D721Med (cell line): ENCODE data around the gene TMEM229A.
"Not testable (repeated sequence)": the region's sequence is repeated elsewhere in the genome, so short reads cannot be mapped to it uniquely, and the experiment has no call there.

Experiments used
- DNase-seq: peaks from one replicate; pipeline ENCODE4 v3.0.0; 2011; ENCODE audit warnings: low spot score; ENCODE audit not compliant: insufficient read length
- FAIRE-seq: peaks from 2 replicates; lab custom pipeline; 2011; peaks lifted over from hg19 to GRCh38; lab: Jason Lieb, UNC
- TF ChIP-seq, protein P1 (sequence below): IDR thresholded peaks from 2 replicates; pipeline ENCODE4 v1.5.1; 2012; ENCODE audit warnings: mild to moderate bottlenecking, control low read depth; ENCODE audit not compliant: insufficient read depth; ENCODE audit errors: missing control alignments

Gene TMEM229A

DNA sequence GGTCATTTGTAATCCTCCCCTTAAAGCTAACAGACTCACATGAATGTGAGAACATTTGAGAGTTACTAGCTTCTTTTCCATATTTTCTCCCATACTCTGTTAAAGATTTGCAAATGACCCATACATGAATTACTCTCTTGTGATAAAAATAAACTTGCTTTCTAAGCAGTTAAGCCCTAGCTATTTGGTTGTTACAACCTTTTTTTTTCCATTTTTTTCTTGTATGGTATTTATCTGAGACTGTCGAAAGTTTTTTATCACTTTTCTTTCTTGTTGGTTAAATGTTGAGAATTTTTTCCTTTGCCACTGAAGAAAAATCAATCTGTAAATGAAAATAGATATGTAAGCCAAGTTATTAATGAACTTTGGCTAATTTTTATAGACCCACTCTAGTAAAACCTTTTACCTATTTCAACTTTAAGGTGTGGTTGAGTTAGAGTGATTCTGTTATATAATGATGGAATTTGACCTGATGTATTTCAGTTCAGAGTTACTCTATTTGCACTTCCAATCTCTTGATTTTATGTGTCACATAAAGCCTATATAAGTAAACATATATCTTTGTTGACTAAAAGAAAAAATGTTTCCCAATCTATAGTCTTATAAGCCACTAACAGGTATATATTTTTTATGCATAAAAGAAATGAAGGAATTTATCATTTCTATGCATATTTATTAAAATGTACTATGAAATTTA lies 19.0 kb upstream of the TMEM229A start:
- DNase-seq: no peak
- TF ChIP-seq, protein P1, sequence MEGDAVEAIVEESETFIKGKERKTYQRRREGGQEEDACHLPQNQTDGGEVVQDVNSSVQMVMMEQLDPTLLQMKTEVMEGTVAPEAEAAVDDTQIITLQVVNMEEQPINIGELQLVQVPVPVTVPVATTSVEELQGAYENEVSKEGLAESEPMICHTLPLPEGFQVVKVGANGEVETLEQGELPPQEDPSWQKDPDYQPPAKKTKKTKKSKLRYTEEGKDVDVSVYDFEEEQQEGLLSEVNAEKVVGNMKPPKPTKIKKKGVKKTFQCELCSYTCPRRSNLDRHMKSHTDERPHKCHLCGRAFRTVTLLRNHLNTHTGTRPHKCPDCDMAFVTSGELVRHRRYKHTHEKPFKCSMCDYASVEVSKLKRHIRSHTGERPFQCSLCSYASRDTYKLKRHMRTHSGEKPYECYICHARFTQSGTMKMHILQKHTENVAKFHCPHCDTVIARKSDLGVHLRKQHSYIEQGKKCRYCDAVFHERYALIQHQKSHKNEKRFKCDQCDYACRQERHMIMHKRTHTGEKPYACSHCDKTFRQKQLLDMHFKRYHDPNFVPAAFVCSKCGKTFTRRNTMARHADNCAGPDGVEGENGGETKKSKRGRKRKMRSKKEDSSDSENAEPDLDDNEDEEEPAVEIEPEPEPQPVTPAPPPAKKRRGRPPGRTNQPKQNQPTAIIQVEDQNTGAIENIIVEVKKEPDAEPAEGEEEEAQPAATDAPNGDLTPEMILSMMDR: no peak
- no peak for FAIRE-seq

DNA sequence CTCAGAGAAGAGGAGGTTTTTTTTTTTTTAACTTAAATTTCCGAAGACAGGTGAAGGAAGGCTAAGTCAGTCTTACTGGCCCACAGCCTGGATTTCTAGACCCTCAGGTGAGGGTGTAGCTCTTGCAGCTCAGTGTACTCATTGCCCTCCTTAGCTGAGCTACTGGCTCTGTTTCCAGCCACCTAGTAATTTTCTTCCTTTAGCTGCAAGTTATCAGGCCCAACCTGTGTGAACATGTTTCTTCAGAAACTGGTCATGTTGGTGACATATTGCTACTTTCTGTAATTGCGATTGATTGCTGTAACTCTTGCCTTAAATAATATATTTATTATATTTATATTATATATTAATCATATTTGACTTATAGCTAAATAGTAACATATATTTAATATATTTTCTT lies 10.0 kb upstream of the TMEM229A start:
- DNase-seq (no peak), FAIRE-seq (no peak)
- TF ChIP-seq, protein P1: no peak

DNA sequence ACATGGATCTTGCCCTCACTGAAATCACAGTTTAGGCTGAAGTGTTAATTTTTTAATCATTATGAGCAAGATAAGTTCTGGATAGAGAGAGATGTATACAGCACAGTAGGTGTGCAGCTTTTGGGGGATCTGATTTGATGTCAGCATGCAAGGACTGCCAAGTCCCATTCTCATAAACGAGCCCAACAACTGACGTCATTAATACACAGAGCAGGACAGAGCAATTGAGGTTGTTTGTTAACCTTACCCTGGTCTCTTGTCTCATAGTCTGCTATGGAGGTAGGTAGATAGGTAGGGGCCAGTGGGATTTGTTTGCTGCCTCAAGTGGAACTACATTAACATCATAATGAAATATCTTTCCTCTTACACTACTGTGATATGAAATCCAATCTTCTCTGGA lies 8.6 kb upstream of the TMEM229A start:
- TF ChIP-seq, protein P1: no peak
- DNase-seq (no peak), FAIRE-seq (no peak)

DNA sequence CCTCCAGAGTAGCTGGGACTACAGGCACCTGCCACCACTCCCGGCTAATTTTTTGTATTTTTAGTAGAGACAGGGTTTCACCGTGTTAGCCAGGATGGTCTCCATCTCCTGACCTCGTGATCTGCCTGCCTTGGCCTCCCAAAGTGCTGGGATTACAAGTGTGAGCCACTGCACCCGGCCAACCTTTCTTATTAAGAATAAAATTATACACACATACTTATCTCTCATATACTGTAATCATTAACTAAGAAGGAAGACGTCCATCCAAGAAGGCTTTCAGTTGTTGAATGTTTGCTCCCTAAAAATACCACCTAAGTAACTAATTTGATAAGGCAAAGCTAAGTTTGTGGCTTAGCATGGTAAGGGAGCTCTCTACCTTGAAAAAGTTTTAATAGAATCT lies 5.0 kb upstream of the TMEM229A start:
- not testable (repeated sequence) for DNase-seq, FAIRE-seq

DNA sequence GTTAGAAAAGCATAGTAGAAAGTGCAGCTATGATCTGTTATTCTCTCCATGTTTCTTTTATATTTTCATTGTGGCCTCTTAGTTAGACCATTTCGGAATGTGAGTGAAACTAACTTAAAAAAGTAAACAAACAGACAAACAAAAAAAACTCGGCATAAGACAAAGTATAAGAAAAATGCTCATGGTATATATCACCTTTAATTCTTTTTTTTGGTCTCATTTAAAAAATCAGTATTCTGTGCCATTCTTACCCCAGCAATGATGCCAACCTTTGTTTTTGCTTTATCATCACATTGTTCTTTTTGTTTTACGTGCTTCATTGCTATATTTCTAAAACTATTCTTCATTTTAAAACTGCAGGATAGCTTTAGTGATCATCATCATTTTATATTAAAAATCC lies 2.8 kb upstream of the TMEM229A start:
- FAIRE-seq (no peak), DNase-seq (no peak)
- TF ChIP-seq, protein P1: no peak

DNA sequence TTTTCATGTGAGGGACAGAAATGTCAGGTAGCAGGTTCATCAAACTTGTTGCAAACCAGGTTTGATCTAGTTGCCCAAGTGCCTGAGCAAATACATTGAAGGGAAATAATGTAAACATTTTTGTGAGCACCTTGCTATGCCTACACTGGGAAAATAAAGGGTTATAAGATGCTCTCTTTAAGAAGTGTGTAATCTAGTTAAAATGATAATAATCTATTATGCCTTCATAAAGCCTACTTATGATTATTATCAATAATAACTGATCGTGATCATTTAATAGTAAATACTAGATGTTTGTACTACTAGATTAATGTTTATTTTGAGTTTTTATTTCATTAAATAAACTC lies 1.9 kb upstream of the TMEM229A start:
- FAIRE-seq (no peak), DNase-seq (no peak)
- TF ChIP-seq, protein P1: no peak

DNA sequence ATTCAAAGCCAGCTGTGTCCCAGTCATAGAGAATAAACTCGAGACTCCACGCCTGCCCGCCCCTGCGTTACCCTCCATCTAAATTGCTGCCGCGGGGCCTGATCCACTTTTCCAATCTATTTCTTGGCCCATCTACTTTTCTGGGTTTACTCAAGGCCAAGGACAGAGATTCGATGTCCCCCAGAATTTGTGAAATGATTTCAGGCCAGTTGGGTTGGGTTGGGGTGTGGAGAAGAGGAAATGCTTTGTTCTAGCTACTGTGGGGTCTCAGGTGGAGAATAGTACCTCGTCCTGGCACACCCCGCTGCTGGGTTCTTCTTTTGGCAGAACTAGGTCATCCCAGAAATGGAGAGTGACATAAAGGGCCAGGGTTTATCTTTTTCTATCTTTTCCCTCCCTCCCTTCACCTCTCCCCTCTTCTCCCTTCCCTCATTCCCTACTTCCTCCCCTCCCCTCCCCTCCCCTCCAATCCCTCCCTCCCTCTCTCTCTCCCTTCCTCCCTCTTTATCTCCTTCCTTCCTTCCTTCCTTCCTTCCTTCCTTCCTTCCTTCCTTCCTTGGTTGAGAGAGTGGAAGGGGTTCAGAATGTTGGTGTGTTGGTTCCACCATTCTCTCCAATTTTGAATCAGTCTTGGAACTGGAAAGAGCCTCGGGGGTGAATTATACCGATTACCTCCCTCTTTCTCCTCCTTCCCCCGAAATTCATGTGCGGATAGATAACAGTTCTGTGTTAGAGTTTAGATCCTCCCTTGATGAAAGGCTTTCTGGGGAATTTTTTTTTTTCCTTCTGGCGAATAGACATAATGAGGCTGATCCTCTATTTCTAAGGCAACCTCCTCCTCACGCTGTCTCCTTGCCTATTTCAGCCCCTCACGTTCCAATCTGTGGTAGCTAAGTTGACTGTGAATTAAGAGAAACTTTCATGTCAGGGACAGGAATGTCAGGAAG lies 1.2 kb upstream of the TMEM229A start:
- TF ChIP-seq, protein P1: no peak
- DNase-seq (no peak), FAIRE-seq (no peak)
